NOMO-1 treated with DMSO at 0.1 percent for 48 hours (cell line): ENCODE data around the gene RYR3.
"Not testable (repeated sequence)": the region's sequence is repeated elsewhere in the genome, so short reads cannot be mapped to it uniquely, and the experiment has no call there.

ENCODE experiments used
- DNase-seq: peaks from one replicate; lab custom pipeline; 2025; ENCODE audit not compliant: unreplicated experiment; lab: John Stamatoyannopoulos, UW

Gene RYR3

DNA sequence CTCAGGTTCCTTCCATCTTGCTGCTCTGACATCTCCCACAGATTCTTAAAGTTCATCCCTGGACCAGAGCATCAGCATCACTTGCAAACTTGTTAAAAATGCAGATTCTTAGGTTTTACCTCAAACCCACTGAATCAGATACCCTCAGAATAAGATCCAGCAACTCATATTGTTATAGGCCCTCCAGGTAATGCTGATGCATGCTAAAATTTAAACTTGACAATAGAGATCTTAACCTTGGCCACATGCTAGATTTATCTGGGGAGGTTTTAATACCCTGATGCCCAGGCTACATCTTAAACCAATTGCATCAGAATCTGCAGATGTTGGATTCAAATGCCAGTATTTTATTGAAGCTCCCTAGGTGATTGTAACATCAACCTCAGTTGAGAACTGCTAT, 256.9 kb downstream of the RYR3 start:
- DNase-seq = no peak

DNA sequence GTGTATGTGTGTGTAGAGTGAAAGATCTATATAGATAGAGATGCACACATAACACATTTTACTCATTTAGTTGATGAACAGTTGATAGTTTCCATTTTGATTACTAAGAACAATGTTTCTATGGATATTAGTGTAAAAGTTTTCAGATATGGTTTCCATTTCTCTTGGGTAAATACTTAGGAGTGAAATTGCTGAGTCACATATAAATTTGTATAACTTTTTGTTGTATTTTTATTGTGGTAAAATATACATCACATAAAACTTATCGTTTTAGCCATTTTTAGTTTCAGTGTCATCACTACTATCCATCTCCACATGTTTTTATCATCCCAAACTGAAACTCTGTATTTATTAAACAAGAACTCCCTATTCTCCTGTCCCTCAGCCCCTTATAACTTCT, 258.3 kb downstream of the RYR3 start:
- DNase-seq = no peak

DNA sequence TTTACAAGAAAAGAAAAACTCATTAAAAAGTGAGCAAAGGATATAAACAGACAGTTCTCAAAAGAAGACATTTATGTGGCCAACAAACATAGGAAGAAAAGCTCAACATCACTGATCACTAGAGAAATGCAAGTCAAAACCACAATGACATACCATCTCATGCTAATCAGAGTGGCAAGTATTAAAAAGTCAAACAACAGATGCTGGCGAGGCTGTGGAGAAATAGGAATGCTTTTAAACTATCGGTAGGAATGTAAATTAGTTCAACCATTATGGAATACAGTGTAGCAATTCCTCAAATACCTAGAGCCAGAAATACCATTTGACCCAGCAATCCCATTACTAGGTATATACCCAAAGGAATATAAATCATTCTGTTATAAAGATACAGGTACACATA, 267.1 kb downstream of the RYR3 start:
- DNase-seq = not testable (repeated sequence)

DNA sequence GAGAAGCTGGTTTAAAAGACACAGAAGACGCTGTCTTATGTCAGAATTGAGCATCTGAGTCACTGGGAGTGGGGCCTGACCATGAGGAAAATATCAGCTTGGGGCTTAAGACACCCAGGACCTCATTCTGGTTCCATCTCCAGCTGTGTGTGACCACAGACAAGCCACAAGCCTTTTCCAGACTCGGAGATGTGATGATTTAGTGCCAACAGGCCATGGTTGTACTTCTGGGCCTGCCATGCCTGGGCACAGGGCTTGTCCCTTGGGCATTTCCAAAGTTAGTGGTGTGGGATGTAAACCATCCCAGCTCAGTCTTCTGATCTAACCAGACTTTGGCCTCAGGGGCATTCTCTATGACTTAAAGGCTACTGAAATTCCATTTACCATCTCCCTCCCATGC, 269.8 kb downstream of the RYR3 start:
- no peak for DNase-seq

- no peak for DNase-seq
These were observed 270.3 kb downstream of the RYR3 start for GRCh38 chr15:33581032-33581431.

DNA sequence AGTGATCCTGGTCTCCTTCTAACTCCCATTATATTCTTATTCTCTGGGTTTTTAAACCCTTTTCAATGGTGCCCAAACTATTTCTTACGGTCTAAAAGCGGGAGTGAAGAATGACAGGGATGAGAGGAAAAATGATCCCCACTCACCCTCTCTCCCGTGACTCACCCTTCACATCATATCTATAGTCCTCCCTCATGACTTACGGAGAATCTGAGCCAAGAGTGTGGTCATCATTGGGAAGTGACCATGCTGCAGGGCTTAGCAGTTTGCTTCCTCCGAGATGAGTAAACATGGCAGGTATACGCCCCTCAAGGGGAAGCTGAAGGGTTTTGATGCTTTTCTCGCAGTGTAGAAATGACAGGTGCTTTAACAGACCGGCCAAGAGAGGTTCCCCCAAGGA, 274.0 kb downstream of the RYR3 start:
- no peak for DNase-seq

DNA sequence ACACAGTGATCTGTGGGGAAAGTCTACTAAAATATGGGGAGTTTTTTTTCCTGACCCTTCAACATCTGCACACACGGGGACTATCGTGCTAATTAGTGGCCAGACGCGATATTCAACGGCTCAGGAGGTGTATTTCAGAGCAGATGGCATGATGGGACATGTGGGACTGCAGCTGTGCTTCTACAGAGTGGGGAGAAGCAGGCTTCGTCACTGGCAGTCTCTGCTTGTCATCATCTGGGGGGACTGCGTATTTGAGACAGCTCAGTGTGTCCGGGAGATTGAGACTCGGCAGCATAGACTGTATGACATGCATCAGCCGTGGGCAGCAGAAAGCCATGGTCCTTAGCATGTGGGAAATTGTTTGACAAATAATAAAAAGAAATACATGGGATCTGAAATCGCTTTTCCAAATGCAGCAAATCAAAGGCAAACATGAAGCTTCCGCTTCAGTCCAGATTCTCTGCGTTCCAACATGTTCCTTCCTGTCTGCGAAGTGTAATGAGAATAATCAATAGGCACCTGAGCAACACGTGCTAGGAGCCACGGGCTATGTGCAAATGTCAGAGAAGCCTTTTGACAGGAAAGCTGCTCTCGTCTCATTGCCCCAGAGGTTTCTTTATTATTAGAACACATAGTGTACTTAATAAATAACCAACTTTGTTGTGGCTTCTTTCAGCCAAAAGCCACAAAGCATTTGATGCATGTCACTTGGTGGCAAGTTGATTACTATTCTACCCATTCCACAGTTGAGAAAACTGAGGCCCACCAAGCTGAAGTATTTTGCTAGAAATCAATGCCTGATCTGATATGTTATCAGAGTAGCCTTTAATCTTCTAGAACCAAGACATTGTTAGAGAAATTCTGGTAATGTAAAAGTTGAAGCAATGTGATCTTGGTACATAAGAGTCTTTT, 276.3 kb downstream of the RYR3 start:
- no peak for DNase-seq

GRCh38 chr15:33587773-33588172, 277.0 kb downstream of the RYR3 start:
- no peak for DNase-seq

DNA sequence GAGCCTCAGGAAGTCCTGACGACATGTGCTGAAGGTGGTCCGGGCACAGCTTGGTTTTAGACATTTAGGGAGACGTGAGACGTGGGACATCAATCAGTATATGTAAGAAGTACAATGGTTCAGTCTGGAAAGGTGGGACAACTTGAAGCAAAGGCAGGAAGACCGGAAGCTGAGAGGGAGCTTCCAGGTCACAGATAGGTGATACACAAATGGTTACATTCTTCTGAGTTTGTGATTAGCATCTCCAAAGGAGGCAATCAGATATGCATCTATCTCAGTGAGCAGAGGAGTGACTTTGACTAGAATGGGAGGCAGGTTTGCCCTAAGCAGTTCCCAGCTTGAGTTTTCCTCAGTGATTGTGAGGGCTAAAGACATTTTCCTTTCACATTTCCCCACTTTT, 282.1 kb downstream of the RYR3 start:
- DNase-seq = no peak

GRCh38 chr15:33598382-33598781, 287.6 kb downstream of the RYR3 start:
- DNase-seq = not testable (repeated sequence)

DNA sequence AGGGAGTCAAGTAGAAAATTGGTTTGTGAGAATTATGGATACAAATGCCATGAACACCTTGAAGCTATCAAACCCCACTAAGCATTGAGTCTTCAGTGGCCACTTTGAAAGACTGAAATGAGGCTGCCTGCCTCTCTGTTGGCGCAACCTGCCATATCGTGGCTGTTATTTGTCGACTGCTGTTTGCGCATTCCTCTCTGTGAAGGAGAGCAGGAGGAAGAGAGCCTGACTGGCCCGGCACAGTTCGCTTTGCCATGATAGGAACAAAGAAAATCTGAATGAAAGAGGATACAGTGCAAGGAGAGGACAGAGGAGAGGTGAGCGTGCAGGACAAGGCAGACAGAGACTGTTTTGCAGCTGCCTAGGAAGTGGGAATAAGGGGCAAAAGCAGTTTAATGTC, 289.4 kb downstream of the RYR3 start:
- no peak for DNase-seq

DNA sequence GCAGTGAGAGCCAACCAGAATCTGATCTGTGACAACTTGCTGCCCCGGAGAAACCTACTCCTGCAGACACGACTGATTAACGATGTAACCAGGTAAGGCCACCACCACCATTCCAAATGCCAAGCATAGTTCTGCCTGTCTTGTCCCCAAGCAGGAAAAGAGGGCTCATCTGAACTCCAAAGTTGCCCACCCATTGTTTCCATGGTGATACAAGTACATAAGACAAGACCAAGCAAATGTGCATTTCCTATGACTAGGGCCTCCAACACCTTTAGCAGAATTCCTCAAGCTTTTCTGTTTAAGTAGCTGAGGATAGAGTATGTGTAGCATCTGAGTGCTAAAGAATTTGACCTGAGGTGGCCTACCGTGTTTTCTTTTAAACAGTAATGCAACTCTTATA, 290.7 kb downstream of the RYR3 start:
- no peak for DNase-seq

- no peak for DNase-seq
These were observed 297.9 kb downstream of the RYR3 start for GRCh38 chr15:33608714-33609113.

- no peak for DNase-seq
These were observed 302.0 kb downstream of the RYR3 start for GRCh38 chr15:33612721-33613304.

- no peak for DNase-seq
These were observed 305.7 kb downstream of the RYR3 start for GRCh38 chr15:33616475-33616874.

GRCh38 chr15:33618350-33618749, 307.6 kb downstream of the RYR3 start:
- DNase-seq = no peak

DNA sequence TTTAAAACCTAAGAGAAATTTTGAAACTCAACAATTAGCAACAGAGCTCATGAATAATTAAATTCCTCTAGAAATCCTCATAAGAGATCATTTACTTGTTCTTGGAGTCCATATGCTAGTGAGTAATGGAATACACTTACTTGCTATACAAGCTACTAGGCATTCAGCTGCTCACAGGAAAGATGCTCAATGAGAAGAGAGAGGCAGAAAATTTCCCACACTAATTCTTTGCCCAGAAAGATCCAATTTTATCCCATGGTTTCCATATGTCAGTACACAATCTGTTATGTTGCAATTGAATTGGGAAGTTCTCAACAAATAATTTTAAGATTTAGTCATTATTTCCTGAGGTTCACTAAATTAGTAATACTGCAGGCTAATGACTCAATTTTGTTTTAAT, 310.4 kb downstream of the RYR3 start:
- no peak for DNase-seq

GRCh38 chr15:33623010-33623409, 312.2 kb downstream of the RYR3 start:
- no peak for DNase-seq

DNA sequence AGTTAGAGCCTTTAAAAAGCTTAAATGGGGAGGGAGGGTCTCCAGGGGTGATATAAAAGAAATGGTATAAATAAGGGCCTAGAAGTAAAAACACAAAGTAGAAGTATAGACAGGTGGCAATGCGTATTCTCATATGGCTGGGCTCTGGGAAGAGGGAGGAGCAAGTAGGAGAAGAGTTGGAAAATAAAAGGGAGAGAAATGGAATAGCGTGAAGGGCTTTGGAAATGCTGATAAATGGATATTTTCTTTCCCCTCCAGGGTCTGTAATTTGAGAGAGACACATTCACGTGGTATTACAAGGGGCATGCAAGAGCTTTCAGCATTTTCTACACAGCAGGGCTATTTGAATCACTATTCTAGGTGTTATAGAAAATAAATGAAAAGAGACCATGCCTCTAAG, 313.7 kb downstream of the RYR3 start:
- no peak for DNase-seq

DNA sequence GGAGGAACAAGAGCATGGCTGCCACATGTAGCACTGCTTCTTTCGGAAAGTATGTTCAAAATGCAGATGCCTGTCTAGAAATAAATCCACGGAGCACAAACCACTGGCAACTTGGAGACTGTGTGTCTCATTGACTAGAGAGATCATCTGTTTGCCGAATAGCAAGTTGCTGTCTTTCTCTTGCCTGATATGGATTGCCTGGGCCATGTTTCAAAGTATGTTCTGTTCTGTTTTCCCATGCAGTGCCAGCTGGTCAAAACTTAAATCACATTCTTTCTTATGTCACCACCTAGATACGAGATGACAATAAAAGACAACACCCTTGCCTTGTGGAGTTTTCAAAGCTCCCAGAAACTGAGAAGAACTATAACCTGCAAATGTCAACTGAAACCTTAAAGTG, 318.9 kb downstream of the RYR3 start:
- DNase-seq = no peak

DNA sequence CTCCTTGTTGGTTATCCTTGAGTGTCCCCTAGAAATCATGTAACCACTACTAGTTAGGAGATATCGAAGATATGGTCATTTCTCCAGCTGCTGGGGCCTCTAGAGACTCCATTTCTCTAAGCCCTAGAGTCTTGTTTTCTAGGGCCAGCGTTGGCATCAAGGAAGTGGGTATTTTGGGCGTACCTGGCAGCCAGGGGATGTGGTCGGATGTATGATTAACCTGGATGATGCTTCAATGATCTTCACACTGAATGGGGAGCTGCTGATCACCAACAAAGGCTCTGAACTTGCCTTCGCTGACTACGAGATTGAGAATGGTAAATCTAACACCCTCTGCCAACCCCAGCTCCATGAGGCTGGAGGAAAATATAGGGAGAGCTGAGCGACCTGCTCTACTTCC, 325.5 kb downstream of the RYR3 start:
- no peak for DNase-seq

DNA sequence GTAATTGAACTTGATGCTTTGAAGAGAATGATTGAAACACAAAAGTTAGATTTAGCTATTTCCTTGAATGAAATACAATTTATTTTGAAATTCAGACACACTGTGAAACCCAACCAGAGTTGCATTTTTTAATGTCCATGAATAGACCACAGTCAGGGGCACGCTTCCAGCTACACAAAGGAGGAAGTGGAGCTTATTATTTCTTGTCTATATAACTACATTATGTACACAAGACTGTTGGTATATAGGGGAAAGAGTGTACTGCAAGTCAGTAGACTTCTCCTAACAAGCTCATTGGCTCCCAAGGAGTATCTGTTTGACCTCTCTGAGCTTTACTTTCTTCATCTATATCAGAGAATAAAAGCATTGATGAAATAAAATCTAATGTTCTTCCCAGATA, 326.2 kb downstream of the RYR3 start:
- peak; percentile 29 for DNase-seq

DNA sequence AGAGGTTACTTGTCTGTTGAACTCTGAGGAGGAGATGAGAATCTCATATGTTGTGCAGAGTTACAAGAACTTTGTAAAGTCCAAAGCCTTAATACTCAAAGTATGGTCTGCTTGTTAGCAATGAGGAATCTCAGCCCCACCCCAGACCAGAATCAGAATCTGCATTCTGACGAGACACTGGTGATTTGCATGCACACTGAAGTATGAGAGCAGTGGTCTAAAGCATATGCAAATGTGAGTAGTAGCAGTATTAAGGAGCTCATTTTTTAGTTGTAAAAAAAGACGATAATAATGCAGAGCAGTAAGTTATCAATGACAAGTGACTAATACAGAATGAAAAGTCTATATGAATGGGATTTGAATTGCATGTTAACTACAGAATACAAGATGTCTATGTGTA, 327.7 kb downstream of the RYR3 start:
- no peak for DNase-seq
